ENCODE data around the gene KCNMA1.

Gene KCNMA1

GRCh38 chr10:77123330-77123729, 514.3 kb downstream of the KCNMA1 start:
- no peak overlapping the region for H2BK120ac ChIP-seq (ENCODE audit: low read depth, low read length)
- no peaks in the 10 kb centered on the region for H3K79me1 ChIP-seq (ENCODE audit: low read length)
- no peaks in the 10 kb centered on the region for H3K79me2 ChIP-seq (ENCODE audit: control insufficient read depth, insufficient read depth, low read length)
- no peak overlapping the region for H3K4ac ChIP-seq (ENCODE audit: low read depth, low read length)
- no peak overlapping the region for H2AK5ac ChIP-seq (ENCODE audit: low read length)
- H4K5ac ChIP-seq (ENCODE audit: low read length), result no peak overlapping the region
- no peak overlapping the region for H3K27ac ChIP-seq (ENCODE audit: low read depth, low read length)
- H3K23ac ChIP-seq (ENCODE audit: low read length), result no peak overlapping the region
- H3K4me3 ChIP-seq (ENCODE audit: low read length), result no peak overlapping the region
- H3K9ac ChIP-seq (ENCODE audit: low read length), result no peak overlapping the region
- no peak overlapping the region for H3K4me2 ChIP-seq (ENCODE audit: low read length)
- H3K36me3 ChIP-seq (ENCODE audit: control insufficient read depth, insufficient read depth, low read length), result no peaks in the 10 kb centered on the region
- WGBS (ENCODE audit: extremely low coverage, insufficient coverage, low lambda C conversion rate), result no CpG with 5 or more reads among the region's 5 CpGs
- no peak overlapping the region for H3K56ac ChIP-seq (ENCODE audit: low read length)
- H3K18ac ChIP-seq (ENCODE audit: low read length), result no peak overlapping the region
- no peaks in the 10 kb centered on the region for H3K27me3 ChIP-seq (ENCODE audit: insufficient read depth, low read length, poor library complexity)
- H3K4me1 ChIP-seq (ENCODE audit: control insufficient read depth, low read depth, low read length), result no peaks in the 10 kb centered on the region
- no peak overlapping the region for H4K8ac ChIP-seq (ENCODE audit: low read depth, low read length)
- DNase-seq, result no peak
- H2BK5ac ChIP-seq (ENCODE audit: low read length), result no peak overlapping the region
- no peak overlapping the region for H2BK15ac ChIP-seq (replicated peaks; ENCODE audit: low read depth)

- H4K8ac ChIP-seq (ENCODE audit: low read depth, low read length), result no peak overlapping the region
- no peak overlapping the region for H2BK120ac ChIP-seq (ENCODE audit: low read depth, low read length)
- H3K27ac ChIP-seq (ENCODE audit: low read depth, low read length), result no peak overlapping the region
- H3K56ac ChIP-seq (ENCODE audit: low read length), result no peak overlapping the region
- no peak overlapping the region for H3K18ac ChIP-seq (ENCODE audit: low read length)
- H3K4me3 ChIP-seq (ENCODE audit: low read length), result no peak overlapping the region
- no peak overlapping the region for H3K4ac ChIP-seq (ENCODE audit: low read depth, low read length)
- H3K4me2 ChIP-seq (ENCODE audit: low read length), result no peak overlapping the region
- H4K5ac ChIP-seq (ENCODE audit: low read length), result no peak overlapping the region
- no peak overlapping the region for H2AK5ac ChIP-seq (ENCODE audit: low read length)
- H3K23ac ChIP-seq (ENCODE audit: low read length), result no peak overlapping the region
- no CpG with 5 or more reads among the region's 10 CpGs for WGBS (ENCODE audit: extremely low coverage, insufficient coverage, low lambda C conversion rate)
- no peaks in the 10 kb centered on the region for H3K79me2 ChIP-seq (ENCODE audit: control insufficient read depth, insufficient read depth, low read length)
- no peak for DNase-seq
- no peak overlapping the region for H2BK5ac ChIP-seq (ENCODE audit: low read length)
- no peaks in the 10 kb centered on the region for H3K36me3 ChIP-seq (ENCODE audit: control insufficient read depth, insufficient read depth, low read length)
- H2BK15ac ChIP-seq (replicated peaks; ENCODE audit: low read depth), result no peak overlapping the region
- H3K79me1 ChIP-seq (ENCODE audit: low read length), result no peaks in the 10 kb centered on the region
- H3K9ac ChIP-seq (ENCODE audit: low read length), result no peak overlapping the region
- H3K27me3 ChIP-seq (ENCODE audit: insufficient read depth, low read length, poor library complexity), result no peaks in the 10 kb centered on the region
- H3K4me1 ChIP-seq (ENCODE audit: control insufficient read depth, low read depth, low read length), result no peaks in the 10 kb centered on the region
These were observed 515.8 kb downstream of the KCNMA1 start for GRCh38 chr10:77121829-77122228.

GRCh38 chr10:77120666-77121376, 516.8 kb downstream of the KCNMA1 start:
- Histone ChIP-seq H3K4me3 (ENCODE audit: low read length) (no peak overlapping the region), H4K5ac (ENCODE audit: low read length) (no peak overlapping the region), H3K36me3 (ENCODE audit: control insufficient read depth, insufficient read depth, low read length) (no peaks in the 10 kb centered on the region), H2AK5ac (ENCODE audit: low read length) (no peak overlapping the region), H3K79me1 (ENCODE audit: low read length) (no peaks in the 10 kb centered on the region), H3K18ac (ENCODE audit: low read length) (no peak overlapping the region), H3K4ac (ENCODE audit: low read depth, low read length) (no peak overlapping the region), H3K79me2 (ENCODE audit: control insufficient read depth, insufficient read depth, low read length) (no peaks in the 10 kb centered on the region), H3K56ac (ENCODE audit: low read length) (no peak overlapping the region), H3K27me3 (ENCODE audit: insufficient read depth, low read length, poor library complexity) (no peaks in the 10 kb centered on the region), H2BK120ac (ENCODE audit: low read depth, low read length) (no peak overlapping the region), H3K23ac (ENCODE audit: low read length) (no peak overlapping the region), H2BK5ac (ENCODE audit: low read length) (no peak overlapping the region), H3K4me2 (ENCODE audit: low read length) (no peak overlapping the region), H3K4me1 (ENCODE audit: control insufficient read depth, low read depth, low read length) (no peaks in the 10 kb centered on the region), H3K27ac (ENCODE audit: low read depth, low read length) (no peak overlapping the region), H4K8ac (ENCODE audit: low read depth, low read length) (no peak overlapping the region), H2BK15ac (replicated peaks; ENCODE audit: low read depth) (no peak overlapping the region), H3K9ac (ENCODE audit: low read length) (no peak overlapping the region)
- DNase-seq, result no peak
- WGBS (ENCODE audit: extremely low coverage, insufficient coverage, low lambda C conversion rate), result no CpG with 5 or more reads among the region's 4 CpGs

- Histone ChIP-seq H3K4ac (ENCODE audit: low read depth, low read length) (no peak overlapping the region), H3K56ac (ENCODE audit: low read length) (no peak overlapping the region), H3K4me2 (ENCODE audit: low read length) (no peak overlapping the region), H2AK5ac (ENCODE audit: low read length) (no peak overlapping the region), H3K4me3 (ENCODE audit: low read length) (no peak overlapping the region), H4K8ac (ENCODE audit: low read depth, low read length) (no peak overlapping the region), H2BK15ac (replicated peaks; ENCODE audit: low read depth) (no peak overlapping the region), H4K5ac (ENCODE audit: low read length) (no peak overlapping the region), H3K27ac (ENCODE audit: low read depth, low read length) (no peak overlapping the region), H3K23ac (ENCODE audit: low read length) (no peak overlapping the region), H3K18ac (ENCODE audit: low read length) (no peak overlapping the region), H3K9ac (ENCODE audit: low read length) (no peak overlapping the region), H3K4me1 (ENCODE audit: control insufficient read depth, low read depth, low read length) (no peaks in the 10 kb centered on the region), H3K79me1 (ENCODE audit: low read length) (no peaks in the 10 kb centered on the region), H2BK120ac (ENCODE audit: low read depth, low read length) (no peak overlapping the region), H3K27me3 (ENCODE audit: insufficient read depth, low read length, poor library complexity) (no peaks in the 10 kb centered on the region), H3K79me2 (ENCODE audit: control insufficient read depth, insufficient read depth, low read length) (no peaks in the 10 kb centered on the region), H3K36me3 (ENCODE audit: control insufficient read depth, insufficient read depth, low read length) (no peaks in the 10 kb centered on the region), H2BK5ac (ENCODE audit: low read length) (no peak overlapping the region)
- WGBS (ENCODE audit: extremely low coverage, insufficient coverage, low lambda C conversion rate), result no CpG with 5 or more reads among the region's 4 CpGs
- DNase-seq, result no peak
These were observed 517.6 kb downstream of the KCNMA1 start for GRCh38 chr10:77120012-77120411.

- H2AK5ac ChIP-seq (ENCODE audit: low read length), result no peak overlapping the region
- no peak overlapping the region for H4K5ac ChIP-seq (ENCODE audit: low read length)
- H3K4me2 ChIP-seq (ENCODE audit: low read length), result no peak overlapping the region
- no peaks in the 10 kb centered on the region for H3K36me3 ChIP-seq (ENCODE audit: control insufficient read depth, insufficient read depth, low read length)
- no peak overlapping the region for H2BK120ac ChIP-seq (ENCODE audit: low read depth, low read length)
- no peaks in the 10 kb centered on the region for H3K4me1 ChIP-seq (ENCODE audit: control insufficient read depth, low read depth, low read length)
- no peaks in the 10 kb centered on the region for H3K79me1 ChIP-seq (ENCODE audit: low read length)
- H3K9ac ChIP-seq (ENCODE audit: low read length), result no peak overlapping the region
- no peak for DNase-seq
- H3K4me3 ChIP-seq (ENCODE audit: low read length), result no peak overlapping the region
- no peak overlapping the region for H3K4ac ChIP-seq (ENCODE audit: low read depth, low read length)
- no peak overlapping the region for H3K18ac ChIP-seq (ENCODE audit: low read length)
- no peak overlapping the region for H2BK15ac ChIP-seq (replicated peaks; ENCODE audit: low read depth)
- H4K8ac ChIP-seq (ENCODE audit: low read depth, low read length), result no peak overlapping the region
- no peak overlapping the region for H2BK5ac ChIP-seq (ENCODE audit: low read length)
- H3K27ac ChIP-seq (ENCODE audit: low read depth, low read length), result no peak overlapping the region
- H3K56ac ChIP-seq (ENCODE audit: low read length), result no peak overlapping the region
- WGBS (ENCODE audit: extremely low coverage, insufficient coverage, low lambda C conversion rate), result no CpG with 5 or more reads among the region's 8 CpGs
- no peaks in the 10 kb centered on the region for H3K79me2 ChIP-seq (ENCODE audit: control insufficient read depth, insufficient read depth, low read length)
- no peak overlapping the region for H3K23ac ChIP-seq (ENCODE audit: low read length)
- no peaks in the 10 kb centered on the region for H3K27me3 ChIP-seq (ENCODE audit: insufficient read depth, low read length, poor library complexity)
These were observed 518.9 kb downstream of the KCNMA1 start for GRCh38 chr10:77118603-77119282.

Measured in mesendoderm (in vitro differentiated cells).